Lung (tissue), 12 donors: ENCODE measurements around the gene NPAS3. TPM values are rescaled to one million over a fixed set of nuclear protein-coding genes. Genes with fewer than 3 reads are reported as not detected.

ENCODE experiments used
- ATAC-seq: fragments of 200-7000 bp; cut with Tn5 transposase; one replicate; pipeline ENCODE4 v1.9.1; 2020; ENCODE audit warnings: moderate number of reproducible peaks; ENCODE audit not compliant: insufficient read depth, low FRiP score
- DNase-seq, 3 donors: peaks; one replicate each; pipeline ENCODE4 v3.0.0-alpha.2; 2013 to 2017
- H3K27ac ChIP-seq, 2 donors: one replicate each; pipeline ENCODE4 v1.5.1; 2013; ENCODE audit warnings: mild to moderate bottlenecking in 2 of 2, moderate library complexity in 2 of 2, control low read depth in 1 of 2, inconsistent platforms in 1 of 2, low read depth in 1 of 2, low read length in 1 of 2
- H3K27me3 ChIP-seq, 3 donors: one replicate each; pipeline ENCODE4 v1.5.1; 2013; ENCODE audit warnings: low read length in 2 of 3; ENCODE audit not compliant: control insufficient read depth in 3 of 3, insufficient read depth in 3 of 3
- H3K36me3 ChIP-seq, 4 donors: one replicate each; pipeline ENCODE4 v1.5.1; 2013; ENCODE audit warnings: low read length in 4 of 4, mild to moderate bottlenecking in 1 of 4, moderate library complexity in 1 of 4; ENCODE audit not compliant: control insufficient read depth in 4 of 4, insufficient read depth in 4 of 4
- H3K4me1 ChIP-seq, 5 donors: one replicate each; pipeline ENCODE4 v1.5.1; 2013; ENCODE audit warnings: low read length in 5 of 5, mild to moderate bottlenecking in 2 of 5, moderate library complexity in 1 of 5; ENCODE audit not compliant: control insufficient read depth in 5 of 5, insufficient read depth in 5 of 5
- H3K4me3 ChIP-seq: one replicate; pipeline ENCODE4 v1.5.1; 2013; ENCODE audit warnings: mild to moderate bottlenecking, control low read depth, moderate library complexity
- H3K9ac ChIP-seq, 2 donors: one replicate each; pipeline ENCODE4 v1.5.1; 2013; ENCODE audit warnings: low read length in 2 of 2, control low read depth in 1 of 2; ENCODE audit not compliant: insufficient read depth in 1 of 2
- H3K9me3 ChIP-seq, 4 donors: one replicate each; pipeline ENCODE4 v1.5.1; 2013; ENCODE audit warnings: low read length in 3 of 4, mild to moderate bottlenecking in 1 of 4, moderate library complexity in 1 of 4; ENCODE audit not compliant: control insufficient read depth in 4 of 4, insufficient read depth in 3 of 4
- CTCF ChIP-seq: IDR thresholded peaks from 2 replicates; pipeline ENCODE4 v1.5.1; 2012; ENCODE audit warnings: mild to moderate bottlenecking; ENCODE audit errors: control extremely low read depth, extremely low read depth
- WGBS, 2 donors: extraction: QIAGEN DNeasy Blood & Tissue Kit; methylation state at CpG; one replicate each; pipeline ENCODE4 v1.1.7; 2013; 5-methylcytosine and 5-hydroxymethylcytosine counted together
- polyA plus RNA-seq, 2 donors: library from polyadenylated mRNA; stranded (reverse); fragments of 200-250 nt; gene quantifications; one replicate each; pipeline ENCODE4 v1.2.1, GENCODE V29; 2013
- total RNA-seq, 2 donors: library from RNA; depleted of rRNA in 1 of 2; stranded (reverse); fragments of >200 nt in 1 of 2; gene quantifications; one replicate each; pipeline ENCODE4 v1.2.1, GENCODE V29; 2014 to 2021
- donor health status: control.
- donor health status: control.
- donor health status: Bipolar disorder and iron deficiency.
- donor health status: healthy.
- donor health status: DM: yes; HTN: yes; CAD: no.

Gene NPAS3
- total and polyA plus RNA-seq, 4 donors, result 0.13 to 0.48 (median 0.33) TPM

DNA sequence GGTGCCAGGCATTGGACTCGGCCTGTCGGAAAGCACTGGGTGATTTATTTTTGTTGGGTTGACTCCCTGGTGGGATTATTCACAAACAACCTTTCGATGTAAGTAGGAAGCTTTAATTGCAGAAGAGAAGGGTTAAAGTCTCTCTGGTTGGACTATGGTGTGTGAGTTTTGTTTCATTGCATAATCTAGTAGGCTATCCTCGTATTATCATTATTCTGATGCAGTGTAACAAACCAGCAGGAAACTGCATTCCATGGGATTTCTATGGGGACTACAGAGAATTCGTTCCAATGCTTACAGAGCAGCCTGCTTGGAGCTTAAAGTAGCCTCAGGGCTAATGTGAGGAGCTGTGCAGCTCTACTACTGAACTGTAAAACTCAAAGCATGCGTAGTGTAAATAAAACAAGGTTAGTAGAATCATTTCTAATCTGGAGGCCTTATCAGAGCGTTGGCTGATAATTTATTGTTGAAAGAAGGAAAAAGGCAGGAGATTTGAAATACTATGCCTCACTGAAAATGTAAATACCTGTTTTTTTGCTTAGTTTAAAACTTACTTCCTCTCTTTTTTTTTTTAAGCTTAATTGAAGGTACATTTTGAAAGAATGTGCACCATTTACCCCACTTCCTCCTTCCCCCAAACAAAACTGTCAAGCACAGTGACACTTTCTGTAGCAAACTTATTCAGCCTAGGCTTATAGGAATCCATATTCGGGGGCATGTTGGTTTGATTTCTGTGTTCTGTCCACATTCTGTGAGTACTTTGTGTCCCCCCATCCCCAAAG is 226.7 kb downstream of the NPAS3 start:
- peaks cover 0 to 2% (median 0%) of the 10 kb centered on the region in 3 donors for H3K27me3 ChIP-seq
- WGBS, 2 donors, result 77 to 80% methylated on average over 8 of the region's 8 CpGs
- no peaks in the 10 kb centered on the region for H3K36me3 ChIP-seq
- no peak overlapping the region for H3K9ac ChIP-seq
- TF ChIP-seq CTCF, result no peak
- DNase-seq, result no peak
- no peaks in the 10 kb centered on the region for H3K9me3 ChIP-seq
- no peak overlapping the region for H3K4me3 ChIP-seq
- no peaks in the 10 kb centered on the region for H3K4me1 ChIP-seq
- ATAC-seq, result no peak
- no peak overlapping the region for H3K27ac ChIP-seq

DNA sequence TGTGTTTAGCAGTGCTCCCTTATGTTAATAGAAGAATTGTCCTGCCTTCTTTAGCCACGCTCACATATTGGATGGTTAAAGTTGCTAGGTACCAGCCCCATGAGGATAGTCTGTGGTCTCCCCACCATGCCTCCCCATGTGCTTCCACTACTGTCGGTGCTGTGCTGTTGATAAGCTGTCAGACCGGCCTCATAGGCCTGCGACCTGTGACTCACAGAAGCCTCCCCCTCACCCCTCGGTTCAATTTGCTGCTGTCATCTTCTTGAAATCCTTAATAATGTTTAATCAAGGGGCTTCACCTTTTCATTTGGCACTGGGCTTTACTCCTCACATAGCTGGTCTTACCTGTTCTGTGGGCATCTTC is 227.2 kb downstream of the NPAS3 start:
- no peak for ATAC-seq
- 87 to 94% methylated on average over 5 of the region's 5 CpGs for WGBS, 2 donors
- TF ChIP-seq CTCF, result no peak

DNA sequence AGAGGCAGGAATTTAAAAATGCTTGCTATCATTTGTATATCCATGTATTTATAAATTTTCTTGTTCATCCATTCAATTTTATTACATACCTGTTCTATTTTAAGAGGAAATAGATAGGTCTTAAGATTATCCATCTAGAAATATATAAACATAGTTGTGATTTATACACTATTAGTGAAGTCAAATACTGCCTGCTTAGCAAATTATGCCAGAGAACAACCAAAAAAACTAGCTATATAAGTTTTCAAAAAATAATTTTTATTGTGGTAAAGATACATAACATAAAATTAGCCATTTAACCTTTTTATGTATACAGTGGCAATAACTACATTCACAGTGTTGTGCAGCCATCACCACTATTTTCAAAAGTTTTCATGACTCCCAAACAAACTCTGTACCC is 237.3 kb downstream of the NPAS3 start:
- TF ChIP-seq CTCF, result no peak

More for the DNA sequence above, 227.2 kb downstream of the NPAS3 start:
- Histone ChIP-seq H3K4me3 (no peak overlapping the region), H3K27ac (no peak overlapping the region), H3K4me1 (no peaks in the 10 kb centered on the region), H3K36me3 (no peaks in the 10 kb centered on the region), H3K9me3 (no peaks in the 10 kb centered on the region), H3K9ac (no peak overlapping the region), H3K27me3 (peaks cover 0 to 2% (median 0%) of the 10 kb centered on the region in 3 donors)
- DNase-seq, result no peak

More for the DNA sequence above, 237.3 kb downstream of the NPAS3 start:
- Histone ChIP-seq H3K4me3 (no peak overlapping the region), H3K4me1 (no peaks in the 10 kb centered on the region), H3K9me3 (no peaks in the 10 kb centered on the region), H3K27ac (no peak overlapping the region), H3K9ac (no peak overlapping the region), H3K36me3 (no peaks in the 10 kb centered on the region), H3K27me3 (peaks cover 0 to 4% (median 4%) of the 10 kb centered on the region in 3 donors)
- DNase-seq (no peak), ATAC-seq (no peak)
